Measurements from ENCODE around the gene RBP3. TPM values are rescaled to one million over a fixed set of nuclear protein-coding genes. Genes with fewer than 3 reads are reported as not detected.

RBP3 gene
- total RNA-seq, 6 experiments from 2014 or later, result not detected

DNA sequence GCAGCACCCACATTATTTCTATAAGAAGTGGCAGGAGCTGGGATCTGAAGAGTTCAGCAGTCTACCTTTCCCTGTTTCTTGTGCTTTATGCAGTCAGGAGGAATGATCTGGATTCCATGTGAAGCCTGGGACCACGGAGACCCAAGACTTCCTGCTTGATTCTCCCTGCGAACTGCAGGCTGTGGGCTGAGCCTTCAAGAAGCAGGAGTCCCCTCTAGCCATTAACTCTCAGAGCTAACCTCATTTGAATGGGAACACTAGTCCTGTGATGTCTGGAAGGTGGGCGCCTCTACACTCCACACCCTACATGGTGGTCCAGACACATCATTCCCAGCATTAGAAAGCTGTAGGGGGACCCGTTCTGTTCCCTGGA is 874 bp upstream of the RBP3 start:
- TF ChIP-seq, protein P1, sequence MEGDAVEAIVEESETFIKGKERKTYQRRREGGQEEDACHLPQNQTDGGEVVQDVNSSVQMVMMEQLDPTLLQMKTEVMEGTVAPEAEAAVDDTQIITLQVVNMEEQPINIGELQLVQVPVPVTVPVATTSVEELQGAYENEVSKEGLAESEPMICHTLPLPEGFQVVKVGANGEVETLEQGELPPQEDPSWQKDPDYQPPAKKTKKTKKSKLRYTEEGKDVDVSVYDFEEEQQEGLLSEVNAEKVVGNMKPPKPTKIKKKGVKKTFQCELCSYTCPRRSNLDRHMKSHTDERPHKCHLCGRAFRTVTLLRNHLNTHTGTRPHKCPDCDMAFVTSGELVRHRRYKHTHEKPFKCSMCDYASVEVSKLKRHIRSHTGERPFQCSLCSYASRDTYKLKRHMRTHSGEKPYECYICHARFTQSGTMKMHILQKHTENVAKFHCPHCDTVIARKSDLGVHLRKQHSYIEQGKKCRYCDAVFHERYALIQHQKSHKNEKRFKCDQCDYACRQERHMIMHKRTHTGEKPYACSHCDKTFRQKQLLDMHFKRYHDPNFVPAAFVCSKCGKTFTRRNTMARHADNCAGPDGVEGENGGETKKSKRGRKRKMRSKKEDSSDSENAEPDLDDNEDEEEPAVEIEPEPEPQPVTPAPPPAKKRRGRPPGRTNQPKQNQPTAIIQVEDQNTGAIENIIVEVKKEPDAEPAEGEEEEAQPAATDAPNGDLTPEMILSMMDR (IDR thresholded peaks at IDR 0.05), result no peak
- Mint-ChIP-seq H3K27ac (no peak overlapping the region), H3K27me3 (ENCODE audit: insufficient read depth) (peaks cover 44% of the 10 kb centered on the region), H3K4me3 (no peak overlapping the region), H3K4me1 (ENCODE audit: low read depth) (no peaks in the 10 kb centered on the region), H3K9me3 (no peaks in the 10 kb centered on the region), H3K36me3 (ENCODE audit: low read depth) (no peaks in the 10 kb centered on the region)
- DNase-seq, result no peak

GRCh38 chr10:47348661-47349470 is 703 bp downstream of the RBP3 start:
- Mint-ChIP-seq H3K27ac (no peak overlapping the region), H3K36me3 (ENCODE audit: low read depth) (no peaks in the 10 kb centered on the region), H3K4me1 (ENCODE audit: low read depth) (no peaks in the 10 kb centered on the region), H3K9me3 (no peaks in the 10 kb centered on the region), H3K4me3 (no peak overlapping the region), H3K27me3 (ENCODE audit: insufficient read depth) (peaks cover 34% of the 10 kb centered on the region)
- TF ChIP-seq, protein P1 (IDR thresholded peaks at IDR 0.05), result no peak
- DNase-seq, result no peak

GRCh38 chr10:47349516-47349915 is 1.4 kb downstream of the RBP3 start:
- DNase-seq, result no peak
- peaks cover 38% of the 10 kb centered on the region for H3K27me3 Mint-ChIP-seq (ENCODE audit: insufficient read depth)
- no peak overlapping the region for H3K4me3 Mint-ChIP-seq
- TF ChIP-seq, protein P1 (IDR thresholded peaks at IDR 0.05), result no peak
- H3K36me3 Mint-ChIP-seq (ENCODE audit: low read depth), result no peaks in the 10 kb centered on the region
- H3K27ac Mint-ChIP-seq, result no peak overlapping the region
- no peaks in the 10 kb centered on the region for H3K9me3 Mint-ChIP-seq
- H3K4me1 Mint-ChIP-seq (ENCODE audit: low read depth), result no peaks in the 10 kb centered on the region

- Mint-ChIP-seq H3K27me3 (ENCODE audit: insufficient read depth) (peaks cover 40% of the 10 kb centered on the region), H3K36me3 (ENCODE audit: low read depth) (no peaks in the 10 kb centered on the region), H3K4me3 (no peak overlapping the region), H3K4me1 (ENCODE audit: low read depth) (no peaks in the 10 kb centered on the region), H3K27ac (no peak overlapping the region), H3K9me3 (no peaks in the 10 kb centered on the region)
- TF ChIP-seq, protein P1 (IDR thresholded peaks at IDR 0.05), result no peak
- no peak for DNase-seq
These were observed 1.8 kb downstream of the RBP3 start for GRCh38 chr10:47349941-47350371.

GRCh38 chr10:47350671-47351640 is 2.8 kb downstream of the RBP3 start:
- TF ChIP-seq, protein P1 (IDR thresholded peaks at IDR 0.05), result no peak
- Mint-ChIP-seq H3K27me3 (ENCODE audit: insufficient read depth) (peaks cover 34% of the 10 kb centered on the region), H3K4me1 (ENCODE audit: low read depth) (no peaks in the 10 kb centered on the region), H3K36me3 (ENCODE audit: low read depth) (no peaks in the 10 kb centered on the region), H3K27ac (no peak overlapping the region), H3K4me3 (no peak overlapping the region), H3K9me3 (no peaks in the 10 kb centered on the region)
- DNase-seq, result no peak
